ENCODE measurements around the gene XCR1.
"Not testable (repeated sequence)": the region's sequence is repeated elsewhere in the genome, so short reads cannot be mapped to it uniquely, and the experiment has no call there.

The XCR1 gene

DNA sequence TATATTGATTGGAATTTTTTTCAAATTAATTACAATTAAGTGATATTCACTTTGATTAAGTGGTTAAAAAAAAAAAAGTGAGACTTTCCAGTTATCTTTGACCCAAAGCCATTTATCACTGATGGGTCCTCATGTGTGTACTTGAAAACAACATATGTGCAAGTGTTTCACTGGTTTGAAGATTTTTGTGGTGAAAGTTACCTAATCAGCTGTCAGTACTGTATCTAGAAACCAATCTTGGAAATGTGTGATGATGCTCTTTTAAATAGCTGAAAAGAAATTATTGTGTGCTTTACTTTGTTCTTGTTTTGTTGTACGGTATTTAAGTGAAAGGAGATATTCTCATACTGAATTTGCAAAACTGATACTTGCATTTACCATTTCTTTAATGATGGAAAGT is 11.6 kb upstream of the XCR1 start:
- no peak for DNase-seq (ENCODE audit: low read depth)

DNA sequence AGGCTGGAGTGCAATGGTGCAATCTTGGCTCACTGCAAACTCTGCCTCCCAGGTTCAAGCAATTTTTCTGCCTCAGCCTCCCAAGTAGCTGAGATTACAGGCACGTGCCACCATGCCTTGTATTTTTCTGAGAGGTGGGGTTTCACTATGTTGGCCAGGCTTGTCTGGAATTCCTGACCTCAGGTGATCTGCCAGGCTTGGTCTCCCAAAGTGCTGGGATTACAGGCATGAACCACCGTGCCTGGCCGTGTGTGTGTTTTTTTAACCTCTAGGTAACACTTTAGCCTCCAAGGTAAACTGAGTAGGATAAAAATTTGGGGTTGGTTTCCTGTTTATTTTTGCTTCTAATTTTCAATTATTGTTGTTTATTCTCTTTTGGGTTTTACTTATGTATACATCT is 10.8 kb upstream of the XCR1 start:
- DNase-seq (ENCODE audit: low read depth): not testable (repeated sequence)

DNA sequence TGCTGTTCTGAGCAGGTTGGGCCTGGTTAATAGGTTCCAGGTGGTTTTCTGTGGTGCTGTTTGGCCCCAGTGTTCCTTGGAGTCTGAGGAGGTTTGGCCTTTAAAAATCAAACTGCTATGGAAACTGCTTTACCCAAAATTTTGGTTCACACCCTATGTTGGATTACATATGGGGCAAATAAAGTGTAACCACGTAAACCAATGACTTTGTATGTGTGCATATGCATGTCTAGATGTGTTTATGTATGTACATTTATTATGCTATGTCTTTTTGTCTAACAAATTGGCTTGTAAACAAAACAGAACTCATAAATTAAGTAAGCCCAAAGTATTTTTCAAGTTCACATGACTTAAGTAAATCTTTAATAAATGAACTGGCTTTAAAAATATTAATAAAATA is 8.9 kb upstream of the XCR1 start:
- DNase-seq (ENCODE audit: low read depth): no peak

GRCh38 chr3:46031747-46032146 is 4.5 kb upstream of the XCR1 start:
- DNase-seq (ENCODE audit: low read depth): no peak

- no peak for DNase-seq (ENCODE audit: low read depth)
These were observed 4.0 kb upstream of the XCR1 start for GRCh38 chr3:46031269-46031668.

GRCh38 chr3:46030626-46031025 is 3.3 kb upstream of the XCR1 start:
- DNase-seq (ENCODE audit: low read depth): no peak

DNA sequence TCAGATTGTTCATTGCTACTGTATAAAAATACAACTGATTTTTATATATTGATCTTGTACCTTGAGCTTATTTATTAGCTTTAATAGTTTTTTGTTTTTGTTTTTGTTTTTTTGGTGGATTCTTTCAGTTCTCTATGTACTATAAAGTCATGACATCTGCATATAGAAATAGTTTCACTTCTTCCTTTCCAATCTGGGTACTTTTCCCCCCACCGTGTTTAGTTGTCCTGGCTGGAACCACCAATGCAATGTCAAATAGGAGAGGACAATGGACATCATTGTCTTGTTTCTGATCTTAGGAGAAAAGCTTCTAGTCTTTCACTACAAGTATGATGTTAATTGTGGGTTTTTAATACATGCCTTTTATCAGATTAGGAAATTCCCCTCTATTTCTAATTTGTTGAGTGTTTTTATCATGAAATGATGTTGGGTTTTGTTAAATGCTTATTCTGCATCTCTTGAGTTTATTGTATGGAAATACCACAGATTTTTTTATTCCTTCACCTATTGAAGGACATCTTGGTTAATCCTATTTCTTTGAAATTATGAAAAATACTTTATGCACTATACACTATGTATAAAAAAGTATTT is 2.8 kb upstream of the XCR1 start:
- no peak for DNase-seq (ENCODE audit: low read depth)

- no peak for DNase-seq (ENCODE audit: low read depth)
These were observed 584 bp upstream of the XCR1 start for GRCh38 chr3:46027736-46028397.

- DNase-seq (ENCODE audit: low read depth): no peak
These were observed 2.1 kb downstream of the XCR1 start for GRCh38 chr3:46025139-46025538.

GRCh38 chr3:46024131-46024530 is 3.2 kb downstream of the XCR1 start:
- DNase-seq (ENCODE audit: low read depth): no peak

DNA sequence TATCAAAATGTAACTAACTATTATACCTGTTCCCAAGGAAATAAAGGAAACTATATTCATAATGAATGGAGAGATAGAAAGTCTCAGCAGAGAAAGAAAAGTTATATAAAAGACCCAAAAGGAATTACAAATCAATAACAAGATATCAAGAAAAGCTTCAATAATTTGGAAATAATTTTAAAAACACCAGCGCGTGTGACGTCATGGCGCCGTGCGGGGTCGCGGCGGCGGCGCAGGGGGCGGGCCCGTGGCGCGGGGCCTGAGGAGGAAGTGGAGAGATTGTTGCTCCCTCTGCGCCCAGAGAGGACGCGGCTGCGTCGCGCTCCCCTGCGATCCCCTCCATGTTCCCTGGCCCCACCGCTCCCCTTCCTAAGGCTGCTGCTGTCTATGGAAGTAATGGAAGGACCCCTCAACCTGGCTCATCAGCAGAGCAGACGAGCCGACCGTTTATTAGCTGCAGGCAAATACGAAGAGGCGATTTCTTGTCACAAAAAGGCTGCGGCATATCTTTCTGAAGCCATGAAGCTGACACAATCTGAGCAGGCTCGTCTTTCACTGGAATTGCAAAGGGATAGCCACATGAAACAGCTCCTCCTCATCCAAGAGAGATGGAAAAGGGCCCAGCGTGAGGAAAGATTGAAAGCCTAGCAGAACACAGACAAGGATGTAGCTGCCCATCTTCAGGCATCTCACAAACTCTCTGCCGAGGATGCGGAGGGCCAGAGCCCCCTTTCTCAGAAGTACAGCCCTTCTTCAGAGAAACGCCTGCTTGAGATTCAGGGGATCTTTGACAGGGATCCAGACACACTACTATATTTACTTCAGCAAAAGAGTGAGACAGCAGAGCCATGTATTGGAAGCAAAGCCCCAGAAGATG is 4.1 kb downstream of the XCR1 start:
- DNase-seq (ENCODE audit: low read depth): no peak

- DNase-seq (ENCODE audit: low read depth): no peak
These were observed 5.8 kb downstream of the XCR1 start for GRCh38 chr3:46021516-46021915.

DNA sequence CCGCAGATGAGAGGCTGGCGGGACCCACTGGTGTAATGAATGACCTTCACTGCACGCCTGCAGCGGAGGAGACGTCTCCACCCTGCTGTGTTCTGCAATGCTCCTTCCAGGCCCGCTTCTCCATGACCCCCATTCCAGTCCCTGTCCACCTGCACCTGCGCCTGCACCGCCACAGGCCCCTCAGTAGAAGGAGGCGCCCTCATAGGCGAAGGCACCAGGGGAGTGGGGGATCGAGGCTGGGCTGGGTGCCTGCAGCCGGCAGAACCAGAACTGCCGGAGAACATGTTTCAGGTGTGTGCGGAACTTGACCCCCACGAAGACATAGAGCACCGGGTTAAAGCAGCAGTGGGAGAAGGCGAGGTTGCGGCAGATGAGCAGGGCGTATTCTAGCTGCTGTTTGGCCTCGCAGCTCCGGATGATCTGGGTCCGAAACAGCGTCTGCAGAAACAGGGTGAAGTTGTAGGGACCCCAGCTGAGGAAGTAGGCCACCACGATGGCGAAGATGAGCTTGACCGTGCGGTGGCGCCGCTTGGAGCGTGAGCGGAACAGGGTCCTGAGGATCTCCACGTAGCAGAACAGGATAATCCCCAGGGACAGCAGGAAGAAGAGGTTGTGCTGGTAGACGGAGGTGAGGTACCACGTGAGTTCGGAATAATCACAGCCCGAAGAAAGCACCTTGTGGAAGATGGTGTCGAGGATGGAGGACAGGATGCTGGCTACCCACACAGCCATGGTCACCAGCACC is 6.3 kb downstream of the XCR1 start:
- DNase-seq (ENCODE audit: low read depth): no peak

DNA sequence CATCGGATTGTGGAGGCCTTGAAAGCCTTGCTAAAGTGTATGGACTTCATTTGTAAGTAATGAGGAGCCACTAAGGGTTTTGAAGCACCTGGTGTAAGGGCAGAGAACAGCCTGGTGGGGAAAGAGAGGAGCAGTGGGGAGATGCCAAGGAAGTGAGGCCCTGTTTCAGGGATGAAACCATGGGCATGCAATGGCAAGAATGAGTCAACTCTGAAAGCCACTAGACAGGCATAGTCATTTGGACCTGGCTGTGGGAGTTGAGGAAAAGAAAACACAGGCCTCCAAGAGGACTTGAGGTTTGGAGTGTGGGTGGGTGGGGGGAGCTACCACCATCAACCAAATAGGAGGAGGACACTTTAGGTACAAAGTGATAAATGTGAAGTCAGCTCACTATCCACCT is 7.6 kb downstream of the XCR1 start:
- no peak for DNase-seq (ENCODE audit: low read depth)

GRCh38 chr3:46017720-46018119 is 9.6 kb downstream of the XCR1 start:
- no peak for DNase-seq (ENCODE audit: low read depth)

DNA sequence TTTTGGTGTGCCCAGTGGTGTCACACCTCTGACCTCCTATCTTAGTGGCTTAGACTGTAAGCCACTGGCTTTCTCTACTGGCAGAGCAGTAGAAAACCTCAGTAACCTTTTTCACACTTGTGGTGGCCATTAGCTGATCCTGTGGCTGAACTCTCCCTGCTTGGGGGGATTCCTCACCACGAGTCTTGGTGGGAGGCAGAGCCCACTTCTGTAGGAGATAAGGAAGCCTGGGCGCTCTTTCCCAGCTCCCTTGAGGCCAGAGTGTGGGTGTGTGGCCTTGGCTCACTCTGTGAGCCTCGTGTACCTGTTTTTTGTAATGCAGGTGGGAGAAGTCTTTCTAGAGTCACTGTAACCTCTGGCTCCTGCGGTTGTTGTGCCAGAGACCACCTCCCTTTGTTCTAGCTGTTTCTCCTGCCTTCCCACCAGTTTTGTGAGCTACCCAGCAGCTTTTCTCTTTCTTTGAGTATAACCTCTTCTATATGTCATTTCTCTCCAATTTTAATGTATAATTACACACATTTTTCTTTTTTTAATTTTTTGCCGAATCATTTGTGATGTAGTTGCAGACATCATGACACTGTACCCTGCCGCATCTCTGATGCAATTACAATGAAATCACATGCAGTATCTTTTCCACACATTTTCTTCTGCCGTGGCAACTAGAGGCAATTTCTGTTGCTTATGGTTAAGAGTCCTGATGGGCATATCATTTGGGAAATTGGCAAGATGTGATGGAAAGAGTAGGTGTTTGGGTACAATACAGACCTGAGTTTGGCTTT is 13.8 kb downstream of the XCR1 start:
- no peak for DNase-seq (ENCODE audit: low read depth)

- no peak for DNase-seq (ENCODE audit: low read depth)
These were observed 15.0 kb downstream of the XCR1 start for GRCh38 chr3:46012246-46012645.

DNA sequence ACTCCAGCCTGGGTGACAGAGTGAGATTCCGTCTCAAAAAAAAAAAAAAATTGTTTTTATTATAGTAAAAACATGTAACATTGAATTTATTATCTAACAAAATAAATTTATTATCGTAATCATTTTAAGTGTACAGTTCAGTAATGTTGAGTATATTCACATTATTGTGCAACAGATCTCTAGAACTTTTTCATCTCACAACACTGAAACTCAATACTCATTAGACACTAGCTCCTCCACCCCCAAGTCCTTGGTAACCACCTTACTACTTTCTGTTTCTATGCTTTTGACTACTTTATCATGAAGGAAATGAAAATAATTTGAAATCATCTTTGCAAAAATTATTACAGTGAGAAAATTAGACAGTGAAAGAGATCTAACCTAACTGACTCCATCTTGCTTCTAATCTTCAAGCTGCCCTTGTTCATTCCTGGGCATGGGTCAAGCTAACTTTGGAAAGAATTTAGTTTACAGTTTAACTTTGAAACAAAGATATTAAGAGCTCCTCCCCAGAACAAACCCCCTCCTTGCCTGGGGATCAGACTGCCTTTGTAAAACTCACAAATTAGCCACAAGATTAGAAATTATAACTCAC is 16.7 kb downstream of the XCR1 start:
- DNase-seq (ENCODE audit: low read depth): no peak

DNA sequence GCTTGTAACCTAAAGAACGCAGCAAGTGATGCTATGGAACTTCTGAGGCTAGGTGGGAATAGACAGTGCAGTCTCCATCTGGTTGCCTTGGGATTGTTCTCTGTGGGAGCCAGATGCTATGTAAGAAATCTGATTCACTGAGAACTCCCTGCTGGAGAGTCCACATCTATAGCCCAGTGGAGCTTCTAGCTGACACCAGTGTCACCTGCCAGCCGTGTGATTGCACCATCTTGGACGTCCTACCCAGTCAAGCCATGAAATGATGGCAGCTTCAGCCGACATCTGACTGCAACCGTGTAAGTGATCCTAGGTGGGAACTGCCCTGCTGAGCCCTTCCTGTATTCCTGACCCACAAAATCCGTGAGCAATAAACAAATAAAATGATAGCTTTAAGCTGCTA is 19.2 kb downstream of the XCR1 start:
- no peak for DNase-seq (ENCODE audit: low read depth)

- DNase-seq (ENCODE audit: low read depth): no peak
These were observed 20.0 kb downstream of the XCR1 start for GRCh38 chr3:46007280-46007679.
